ENCODE data around the gene CAMTA1. TPM values are rescaled to one million over a fixed set of nuclear protein-coding genes. Genes with fewer than 3 reads are reported as not detected.

Gene CAMTA1
- total RNA-seq, 1 donor from 2014 or later, result 62.9 TPM

DNA sequence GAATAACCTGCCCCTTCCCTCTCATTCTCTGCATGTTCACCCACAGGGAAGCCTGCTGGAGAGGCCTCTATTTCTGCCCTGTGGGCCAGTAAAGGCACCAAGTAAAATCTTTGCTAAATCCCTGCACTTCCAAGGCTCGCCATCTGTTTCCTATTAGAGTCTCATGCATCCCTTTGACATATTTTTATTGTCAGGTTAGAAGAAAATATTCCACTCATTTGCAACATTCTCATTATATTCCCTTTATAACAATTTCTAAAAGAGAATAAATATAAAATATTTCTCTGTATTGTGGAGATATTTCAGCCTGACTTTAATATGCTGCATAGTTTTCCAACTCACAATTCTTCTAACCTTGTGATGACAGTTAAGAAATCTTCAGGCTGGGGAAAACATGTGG is 645.4 kb downstream of the CAMTA1 start:
- Histone ChIP-seq H3K27ac (no peak overlapping the region), H3K9me3 (no peaks in the 10 kb centered on the region), H3K27me3 (no peaks in the 10 kb centered on the region), H3K36me3 (no peaks in the 10 kb centered on the region), H3K4me3 (no peak overlapping the region), H3K4me1 (peaks cover 3% of the 10 kb centered on the region)
- intact Hi-C loops (cut with DNase I), result no loop called here
- no peak for DNase-seq (ENCODE audit: extremely low spot score in 2 of 2)
- no peak for TF ChIP-seq POLR2A (IDR thresholded peaks at IDR 0.05)
- TF ChIP-seq, protein P1, sequence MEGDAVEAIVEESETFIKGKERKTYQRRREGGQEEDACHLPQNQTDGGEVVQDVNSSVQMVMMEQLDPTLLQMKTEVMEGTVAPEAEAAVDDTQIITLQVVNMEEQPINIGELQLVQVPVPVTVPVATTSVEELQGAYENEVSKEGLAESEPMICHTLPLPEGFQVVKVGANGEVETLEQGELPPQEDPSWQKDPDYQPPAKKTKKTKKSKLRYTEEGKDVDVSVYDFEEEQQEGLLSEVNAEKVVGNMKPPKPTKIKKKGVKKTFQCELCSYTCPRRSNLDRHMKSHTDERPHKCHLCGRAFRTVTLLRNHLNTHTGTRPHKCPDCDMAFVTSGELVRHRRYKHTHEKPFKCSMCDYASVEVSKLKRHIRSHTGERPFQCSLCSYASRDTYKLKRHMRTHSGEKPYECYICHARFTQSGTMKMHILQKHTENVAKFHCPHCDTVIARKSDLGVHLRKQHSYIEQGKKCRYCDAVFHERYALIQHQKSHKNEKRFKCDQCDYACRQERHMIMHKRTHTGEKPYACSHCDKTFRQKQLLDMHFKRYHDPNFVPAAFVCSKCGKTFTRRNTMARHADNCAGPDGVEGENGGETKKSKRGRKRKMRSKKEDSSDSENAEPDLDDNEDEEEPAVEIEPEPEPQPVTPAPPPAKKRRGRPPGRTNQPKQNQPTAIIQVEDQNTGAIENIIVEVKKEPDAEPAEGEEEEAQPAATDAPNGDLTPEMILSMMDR (IDR thresholded peaks at IDR 0.05), result no peak
- TF ChIP-seq POLR2AphosphoS5 (IDR thresholded peaks at IDR 0.05; ENCODE audit: insufficient read depth in 1 of 2, low read depth in 1 of 2), result no peak

DNA sequence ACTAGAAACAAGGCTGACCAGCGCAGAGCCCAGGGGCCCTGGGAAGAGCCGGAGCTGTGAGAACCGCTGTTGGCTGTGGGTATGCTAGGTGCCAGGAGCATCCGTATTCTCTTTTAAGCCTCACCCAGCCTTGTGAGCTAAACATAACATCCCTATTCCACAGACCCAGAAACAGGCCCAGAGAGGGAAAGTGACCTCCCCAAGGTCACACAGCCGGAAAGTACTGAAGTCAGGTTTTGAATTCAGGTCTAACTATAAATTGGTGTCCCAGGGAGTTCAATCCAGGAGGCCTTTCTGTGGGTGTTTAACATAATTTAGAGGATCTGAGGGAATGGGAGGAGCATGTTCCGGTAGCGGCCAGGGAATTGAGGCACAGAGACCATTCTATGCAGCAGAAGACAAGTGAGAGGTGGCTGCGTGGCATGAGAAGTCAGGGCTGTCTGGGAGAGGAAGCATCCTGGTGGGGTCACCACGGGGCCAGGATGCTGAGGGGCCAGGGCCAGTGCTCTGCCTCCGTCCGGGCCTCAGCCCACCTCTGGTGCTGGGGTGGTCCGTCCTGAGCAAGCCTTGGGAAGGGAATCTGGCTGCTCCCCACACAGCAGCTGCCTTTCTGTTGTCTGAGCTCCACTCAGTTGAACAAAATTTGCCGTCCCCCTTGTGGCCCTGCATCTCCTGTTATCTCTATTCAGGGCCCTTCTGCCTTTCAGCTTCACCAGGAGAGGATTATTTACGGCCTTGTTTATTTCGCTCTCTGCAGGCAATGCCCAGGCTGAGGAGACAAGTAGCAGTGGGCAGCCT is 647.0 kb downstream of the CAMTA1 start:
- H3K4me3 ChIP-seq, result no peak overlapping the region
- no peak overlapping the region for H3K27ac ChIP-seq
- no peaks in the 10 kb centered on the region for H3K9me3 ChIP-seq
- no peak for DNase-seq (ENCODE audit: extremely low spot score in 2 of 2)
- H3K4me1 ChIP-seq, result no peaks in the 10 kb centered on the region
- no peaks in the 10 kb centered on the region for H3K36me3 ChIP-seq
- intact Hi-C loops (cut with DNase I), result no loop called here
- no peaks in the 10 kb centered on the region for H3K27me3 ChIP-seq
- TF ChIP-seq, protein P1 (IDR thresholded peaks at IDR 0.05), result no peak
- no peak for TF ChIP-seq POLR2AphosphoS5 (IDR thresholded peaks at IDR 0.05; ENCODE audit: insufficient read depth in 1 of 2, low read depth in 1 of 2)
- TF ChIP-seq POLR2A (IDR thresholded peaks at IDR 0.05), result no peak

DNA sequence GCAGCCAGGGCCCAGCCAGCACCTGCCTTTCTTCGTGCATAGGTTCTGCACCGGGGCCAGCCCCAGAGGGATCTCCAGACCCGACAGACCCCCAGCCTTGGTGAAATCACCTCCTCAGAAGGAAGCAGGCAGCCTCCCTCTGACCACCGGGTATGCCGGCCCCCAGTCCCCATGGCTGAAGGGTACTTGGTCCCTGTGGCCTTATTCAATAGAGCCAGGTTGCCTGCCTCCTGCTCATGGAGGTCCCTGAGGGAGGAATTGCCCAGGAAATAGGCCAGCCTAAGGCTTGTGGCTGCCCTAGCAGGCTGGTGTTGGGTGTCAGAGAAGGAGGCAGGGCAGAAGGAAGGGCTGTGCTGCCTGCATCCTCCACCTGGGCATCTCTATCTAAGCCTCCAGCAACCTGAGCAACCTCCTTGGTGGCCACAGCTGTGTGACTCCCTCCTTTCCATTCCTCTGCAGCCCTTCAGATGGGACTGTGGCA is 647.7 kb downstream of the CAMTA1 start:
- TF ChIP-seq, protein P1 (IDR thresholded peaks at IDR 0.05), result no peak
- TF ChIP-seq POLR2AphosphoS5 (IDR thresholded peaks at IDR 0.05; ENCODE audit: insufficient read depth in 1 of 2, low read depth in 1 of 2) (no peak), POLR2A (IDR thresholded peaks at IDR 0.05) (no peak)
- DNase-seq (ENCODE audit: extremely low spot score in 2 of 2), result no peak
- Histone ChIP-seq H3K27me3 (no peaks in the 10 kb centered on the region), H3K9me3 (no peaks in the 10 kb centered on the region), H3K4me1 (no peaks in the 10 kb centered on the region), H3K27ac (no peak overlapping the region), H3K36me3 (no peaks in the 10 kb centered on the region), H3K4me3 (no peak overlapping the region)
- intact Hi-C loops (cut with DNase I), result no loop called here

DNA sequence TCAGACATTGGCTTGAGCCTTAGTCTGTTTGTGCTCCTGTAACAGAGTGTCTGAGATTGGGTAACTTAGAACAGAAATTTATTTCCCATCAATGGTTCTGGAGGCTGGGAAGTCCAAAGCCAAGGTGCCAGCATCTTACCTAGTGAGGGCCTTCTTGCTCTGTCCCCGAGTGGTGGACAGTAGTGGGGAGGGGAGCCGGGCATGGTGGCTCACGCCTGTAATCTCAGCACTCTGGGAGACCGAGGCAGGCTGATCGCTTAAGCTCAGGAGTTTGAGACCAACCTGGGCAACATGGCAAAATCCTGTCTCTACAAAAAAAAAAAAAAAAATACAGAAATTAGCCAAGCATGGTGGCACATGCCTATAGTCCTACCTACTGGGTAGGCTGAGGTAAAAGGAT is 649.3 kb downstream of the CAMTA1 start:
- H3K4me3 ChIP-seq, result no peak overlapping the region
- no peaks in the 10 kb centered on the region for H3K4me1 ChIP-seq
- H3K36me3 ChIP-seq, result no peaks in the 10 kb centered on the region
- no peaks in the 10 kb centered on the region for H3K9me3 ChIP-seq
- no peaks in the 10 kb centered on the region for H3K27me3 ChIP-seq
- TF ChIP-seq, protein P1 (IDR thresholded peaks at IDR 0.05), result no peak
- no peak for TF ChIP-seq POLR2A (IDR thresholded peaks at IDR 0.05)
- no peak for TF ChIP-seq POLR2AphosphoS5 (IDR thresholded peaks at IDR 0.05; ENCODE audit: insufficient read depth in 1 of 2, low read depth in 1 of 2)
- no peak for DNase-seq (ENCODE audit: extremely low spot score in 2 of 2)
- intact Hi-C loops (cut with DNase I), result no loop called here
- H3K27ac ChIP-seq, result no peak overlapping the region
